ENCODE measurements around the gene GDF3.
"Not testable (repeated sequence)": the region's sequence is repeated elsewhere in the genome, so short reads cannot be mapped to it uniquely, and the experiment has no call there.

Gene GDF3

GRCh38 chr12:7642287-7642686 lies 53.3 kb downstream of the GDF3 start:
- TF ChIP-seq ZNF341 (tag by site-specific recombination; IDR thresholded peaks at IDR 0.05; ENCODE audit: low read depth): no peak
- no peak for TF ChIP-seq ZNF211 (tag by site-specific recombination; IDR thresholded peaks at IDR 0.05; ENCODE audit: low read depth)
- TF ChIP-seq GLI4 (tag by site-specific recombination; IDR thresholded peaks at IDR 0.05): no peak
- TF ChIP-seq GLIS1 (tag by site-specific recombination; IDR thresholded peaks at IDR 0.05): no peak
- no peak for TF ChIP-seq SP3 (tag by site-specific recombination; IDR thresholded peaks at IDR 0.05)
- no peak for TF ChIP-seq KLF10 (tag by site-specific recombination; IDR thresholded peaks at IDR 0.05)
- TF ChIP-seq ZNF362 (tag by site-specific recombination; IDR thresholded peaks at IDR 0.05): no peak
- no peak for TF ChIP-seq BCL11B (tag by site-specific recombination; IDR thresholded peaks at IDR 0.05; ENCODE audit: low read depth)
- no peak for TF ChIP-seq EGR2 (tag by site-specific recombination; IDR thresholded peaks at IDR 0.05; ENCODE audit: low read depth)
- no peak for TF ChIP-seq OVOL3 (tag by site-specific recombination; IDR thresholded peaks at IDR 0.05)
- Histone ChIP-seq H3K9me3 (ENCODE audit: control insufficient read depth, insufficient read depth, low read depth, low read length) (no peaks in the 10 kb centered on the region), H3K36me3 (ENCODE audit: control insufficient read depth in 2 of 2, insufficient read depth in 1 of 2, low read length in 2 of 2) (no peaks in the 10 kb centered on the region), H3K4me3 (ENCODE audit: low read depth, low read length) (no peak overlapping the region), H3K27ac (ENCODE audit: extremely low read depth, low read depth, low read length) (no peak overlapping the region), H3K4me1 (ENCODE audit: control insufficient read depth, insufficient read depth, low read length) (no peaks in the 10 kb centered on the region)
- POLR2A ChIA-PET: no interaction called here
- CTCF ChIA-PET: interaction anchor here (0.6 to 4.1 kb wide), 27 partner anchors 9 to 498 kb away, joined by 3 to 58 read pairs (median 4); no protein-coding TSS in a partner anchor

GRCh38 chr12:7640123-7640995 lies 55.2 kb downstream of the GDF3 start:
- CTCF ChIA-PET: interaction anchor here (0.6 to 1.6 kb wide), 5 partner anchors 10 to 421 kb away, joined by 3 to 5 read pairs (median 3); no protein-coding TSS in a partner anchor
- H3K9me3 ChIP-seq (ENCODE audit: control insufficient read depth, insufficient read depth, low read depth, low read length); H3K36me3 ChIP-seq (ENCODE audit: control insufficient read depth in 2 of 2, insufficient read depth in 1 of 2, low read length in 2 of 2); H3K27ac ChIP-seq (ENCODE audit: extremely low read depth, low read depth, low read length); POLR2A ChIA-PET; H3K4me3 ChIP-seq (ENCODE audit: low read depth, low read length); H3K4me1 ChIP-seq (ENCODE audit: control insufficient read depth, insufficient read depth, low read length): not testable (repeated sequence)

All from HEK293 (cell line).